GM19438 (cell line): ENCODE data around the gene TPSG1.

Experiments
- ATAC-seq: cut with Tn5 transposase; IDR thresholded peaks from one replicate; pipeline ENCODE4 v1.9.1; 2021; ENCODE audit warnings: low read depth; ENCODE audit not compliant: unreplicated experiment

TPSG1 gene

DNA sequence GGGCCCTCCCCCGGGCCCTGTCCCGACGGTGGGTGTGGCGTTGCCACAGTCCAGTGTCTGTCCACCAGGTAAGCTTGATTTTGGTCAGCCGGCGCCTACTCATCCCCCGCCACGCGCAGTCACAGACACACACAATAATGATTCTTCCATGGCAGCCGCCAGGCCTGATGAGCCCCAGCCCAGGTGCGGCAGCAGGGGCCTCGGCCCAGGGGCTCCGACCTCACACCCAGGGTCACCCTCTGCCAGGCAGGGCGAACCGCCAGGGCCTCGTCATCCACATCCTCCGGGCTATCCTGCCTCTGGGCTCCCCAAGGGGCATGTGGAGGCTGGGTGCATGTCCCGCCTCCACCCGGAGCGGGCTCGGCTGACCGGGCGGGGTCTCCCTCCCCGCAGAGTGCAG, 7.5 kb downstream of the TPSG1 start:
- no peak for ATAC-seq

DNA sequence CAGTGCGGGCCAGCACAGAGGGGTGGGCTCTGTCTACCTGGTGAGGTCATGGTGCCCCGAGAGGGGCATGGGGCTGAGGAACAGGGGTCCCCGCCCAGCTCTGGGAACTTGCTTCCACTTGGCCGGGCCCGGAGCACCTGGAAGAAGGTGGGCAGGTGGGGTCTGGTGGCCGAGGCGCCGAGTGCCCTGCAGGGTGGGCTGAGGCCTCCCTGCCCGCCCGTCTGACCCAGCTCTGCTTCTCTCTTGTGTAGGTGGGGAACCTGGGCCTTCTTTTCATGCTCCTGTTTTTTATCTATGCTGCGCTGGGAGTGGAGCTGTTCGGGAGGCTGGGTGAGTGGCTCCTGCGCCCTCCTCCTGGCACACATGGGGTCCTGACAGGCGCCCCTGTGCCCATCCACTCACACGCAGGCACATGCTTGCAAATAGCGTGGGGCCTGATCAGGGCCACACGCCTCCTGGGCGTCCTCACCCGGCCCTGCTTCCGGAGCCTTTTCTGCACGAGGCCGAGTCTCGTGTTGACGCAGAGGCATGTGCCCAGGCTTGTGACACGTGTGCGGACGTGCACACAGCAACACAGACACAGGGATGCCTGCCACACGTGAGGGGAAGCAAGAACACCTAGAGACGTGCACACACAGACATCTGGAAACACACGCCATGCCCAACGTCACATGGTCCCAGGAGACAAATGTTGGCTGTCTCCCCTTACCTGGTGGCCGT, 8.2 kb downstream of the TPSG1 start:
- no peak for ATAC-seq

DNA sequence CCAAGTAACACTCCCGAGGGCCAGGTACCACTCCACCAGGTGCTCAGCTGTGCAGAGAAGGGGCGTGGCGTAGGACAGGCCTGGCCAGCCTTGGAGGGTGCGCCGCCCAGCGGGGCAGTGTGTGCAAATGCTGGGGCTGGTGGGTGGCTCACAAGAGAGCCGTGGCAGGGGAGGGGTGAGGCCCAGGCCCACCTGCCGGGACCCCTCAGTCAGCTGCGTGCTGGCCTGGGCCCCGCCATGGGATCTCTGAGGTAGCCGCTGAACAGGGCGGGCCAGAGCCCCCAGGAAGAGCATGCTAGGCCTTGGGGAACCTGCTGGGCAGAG, 8.8 kb downstream of the TPSG1 start:
- no peak for ATAC-seq

DNA sequence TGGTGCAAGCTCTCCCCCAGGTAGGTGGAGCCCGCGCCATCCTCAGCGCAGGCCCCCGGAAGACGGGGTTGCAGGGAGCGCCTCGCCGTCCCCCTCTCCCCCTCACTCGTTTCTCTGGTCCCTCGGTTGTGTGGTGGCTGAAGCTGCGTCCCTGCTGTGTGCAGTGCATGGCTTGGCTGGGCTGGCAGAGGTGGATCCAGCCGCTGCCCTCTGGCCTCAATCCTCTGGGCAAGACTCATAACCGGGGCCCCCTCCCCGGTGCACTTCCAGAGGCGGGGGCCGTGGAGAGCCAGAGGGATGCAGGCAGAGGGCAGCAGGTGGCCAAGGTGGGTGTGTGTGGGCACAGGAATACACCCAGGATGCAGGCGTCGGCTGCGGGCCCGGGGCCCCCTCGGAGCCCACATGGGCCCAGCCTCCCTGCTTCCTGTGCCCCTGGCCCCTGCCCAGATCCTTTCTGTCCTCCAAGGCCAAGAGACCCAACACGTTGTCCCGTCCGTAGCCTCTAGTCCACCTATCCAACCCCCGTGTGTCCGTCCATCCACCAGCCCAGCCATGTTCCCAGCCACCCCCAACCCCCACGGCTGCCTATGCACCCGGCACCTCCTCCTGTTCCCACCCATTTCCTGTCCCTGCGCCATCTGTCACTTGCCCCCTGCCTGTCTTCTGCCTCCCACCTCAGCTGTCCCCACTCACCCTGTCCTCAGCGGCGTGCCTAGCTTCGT, 9.3 kb downstream of the TPSG1 start:
- ATAC-seq = no peak

DNA sequence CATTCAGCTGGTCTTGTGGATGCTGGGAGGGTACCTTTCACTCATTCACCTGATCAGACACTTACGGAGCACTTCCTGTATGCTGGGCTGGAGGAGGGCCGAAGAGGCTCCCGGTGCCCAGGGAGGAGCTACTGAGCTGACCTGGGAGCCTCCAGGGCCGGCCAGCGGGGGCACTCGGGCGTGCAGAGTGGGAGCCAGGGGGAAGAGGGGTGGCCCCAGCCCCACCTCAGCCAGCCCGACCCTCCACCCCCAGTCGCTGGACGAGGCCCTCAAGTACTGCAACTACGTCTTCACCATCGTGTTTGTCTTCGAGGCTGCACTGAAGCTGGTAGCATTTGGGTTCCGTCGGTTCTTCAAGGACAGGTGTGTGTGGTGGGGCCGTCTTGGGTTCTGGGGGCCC, 10.3 kb downstream of the TPSG1 start:
- ATAC-seq = no peak

DNA sequence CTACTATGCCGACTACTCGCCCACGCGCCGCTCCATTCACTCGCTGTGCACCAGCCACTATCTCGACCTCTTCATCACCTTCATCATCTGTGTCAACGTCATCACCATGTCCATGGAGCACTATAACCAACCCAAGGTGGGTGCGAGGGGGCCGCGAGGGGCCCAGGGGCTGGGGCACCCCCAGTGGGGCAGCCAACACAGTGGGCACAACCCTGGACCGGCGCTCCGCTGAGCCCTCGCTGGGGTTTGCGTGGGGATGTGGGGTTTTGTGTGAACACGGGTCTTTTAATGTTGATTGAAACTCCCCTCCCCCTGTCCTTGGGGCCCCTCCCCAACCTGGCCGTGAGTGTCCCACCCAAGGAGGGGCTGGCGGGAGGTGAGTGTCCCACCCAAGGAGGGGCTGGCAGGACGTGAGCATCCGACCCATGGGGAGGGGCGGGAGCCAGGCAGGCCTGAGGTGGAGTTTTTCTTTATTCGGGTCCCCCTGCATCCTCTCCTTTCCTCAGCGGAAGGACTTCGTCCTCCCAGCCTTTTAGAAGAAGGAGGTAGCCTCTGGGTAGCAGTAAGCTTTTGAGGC, 11.2 kb downstream of the TPSG1 start:
- no peak for ATAC-seq

DNA sequence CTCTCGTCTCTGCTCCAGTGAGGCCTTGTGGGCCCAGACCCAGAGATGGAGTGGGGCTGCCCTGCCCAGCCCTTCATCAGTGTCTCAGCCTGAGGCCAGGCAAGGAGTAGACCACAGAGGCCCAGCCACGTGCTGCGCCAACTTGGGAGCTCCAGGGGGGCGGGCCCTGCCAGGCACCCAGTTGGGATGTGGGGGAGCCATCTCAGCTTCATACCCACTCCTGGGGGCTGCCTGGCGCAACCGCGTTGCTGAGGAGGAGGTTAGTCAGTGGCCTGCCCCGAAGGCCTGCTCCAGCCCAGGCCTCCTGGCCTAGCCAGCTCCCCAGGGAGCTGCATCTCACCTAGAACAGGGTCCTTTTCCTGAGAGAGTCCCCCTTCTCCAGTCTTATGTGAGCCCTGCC, 11.8 kb downstream of the TPSG1 start:
- no peak for ATAC-seq

DNA sequence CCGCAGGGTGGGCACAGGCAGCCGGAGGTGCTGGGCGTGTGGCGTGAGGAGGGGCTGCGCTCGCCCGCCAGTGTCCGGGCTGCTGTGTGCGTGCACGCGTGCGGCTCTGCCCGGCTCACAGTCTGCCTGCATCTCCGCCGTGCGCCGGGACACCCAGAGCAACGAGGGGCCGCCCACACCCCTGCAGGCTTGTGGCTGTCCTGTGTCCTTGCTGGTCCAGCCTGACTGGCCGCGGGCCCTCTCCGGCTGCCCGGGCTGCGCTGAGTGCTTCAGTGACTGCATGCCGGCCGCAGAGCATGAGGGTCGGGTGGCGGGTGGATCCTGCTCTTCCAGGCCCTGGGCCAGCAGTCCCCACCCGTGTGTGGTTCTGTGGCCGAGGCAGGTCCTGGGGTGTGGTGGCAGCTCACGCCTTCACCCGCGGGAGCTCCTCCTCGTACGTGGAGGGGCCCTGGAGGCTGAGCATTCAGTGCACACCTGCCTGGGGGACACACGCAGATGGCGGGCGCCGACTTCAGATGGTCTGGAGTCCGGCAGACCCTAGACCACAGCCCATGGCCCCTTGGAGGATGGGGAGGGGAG, 12.4 kb downstream of the TPSG1 start:
- no peak for ATAC-seq

DNA sequence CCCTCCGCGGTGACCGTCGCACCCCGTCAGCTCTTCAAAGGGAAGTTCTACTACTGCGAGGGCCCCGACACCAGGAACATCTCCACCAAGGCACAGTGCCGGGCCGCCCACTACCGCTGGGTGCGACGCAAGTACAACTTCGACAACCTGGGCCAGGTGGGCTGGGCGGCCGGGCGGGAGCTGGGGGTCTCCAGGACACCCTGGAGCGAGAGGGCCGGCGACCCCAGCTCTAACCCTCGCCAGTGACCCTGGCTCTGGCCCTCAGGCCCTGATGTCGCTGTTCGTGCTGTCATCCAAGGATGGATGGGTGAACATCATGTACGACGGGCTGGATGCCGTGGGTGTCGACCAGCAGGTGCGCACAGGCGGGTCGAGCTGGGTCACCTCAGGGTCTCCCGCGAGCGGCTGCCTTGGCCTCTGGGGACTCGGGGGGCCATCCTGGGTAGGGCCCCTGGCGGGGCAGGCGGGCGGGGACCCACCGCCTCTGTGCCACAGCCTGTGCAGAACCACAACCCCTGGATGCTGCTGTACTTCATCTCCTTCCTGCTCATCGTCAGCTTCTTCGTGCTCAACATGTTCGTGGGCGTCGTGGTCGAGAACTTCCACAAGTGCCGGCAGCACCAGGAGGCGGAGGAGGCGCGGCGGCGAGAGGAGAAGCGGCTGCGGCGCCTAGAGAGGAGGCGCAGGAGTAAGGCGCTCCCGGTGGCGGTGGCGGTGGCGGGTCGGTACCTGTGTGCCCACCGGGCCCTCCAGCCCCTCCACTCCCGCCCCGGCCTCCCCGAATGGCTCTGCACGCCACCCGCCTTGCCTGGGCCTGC, 13.4 kb downstream of the TPSG1 start:
- ATAC-seq = no peak

DNA sequence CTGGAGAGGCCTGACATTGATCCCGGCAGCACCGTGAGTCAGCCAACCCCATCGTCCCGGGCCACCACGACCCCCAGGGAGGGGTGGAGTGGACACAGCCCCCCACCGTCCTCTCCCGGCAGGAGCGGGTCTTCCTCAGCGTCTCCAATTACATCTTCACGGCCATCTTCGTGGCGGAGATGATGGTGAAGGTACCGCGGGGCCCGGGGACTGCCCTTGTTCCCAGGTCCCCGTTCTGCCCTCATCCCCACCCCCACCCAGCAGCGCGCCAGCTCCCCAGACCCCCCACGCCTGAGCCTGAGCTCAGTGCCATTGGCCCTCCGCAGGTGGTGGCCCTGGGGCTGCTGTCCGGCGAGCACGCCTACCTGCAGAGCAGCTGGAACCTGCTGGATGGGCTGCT, 14.6 kb downstream of the TPSG1 start:
- no peak for ATAC-seq

DNA sequence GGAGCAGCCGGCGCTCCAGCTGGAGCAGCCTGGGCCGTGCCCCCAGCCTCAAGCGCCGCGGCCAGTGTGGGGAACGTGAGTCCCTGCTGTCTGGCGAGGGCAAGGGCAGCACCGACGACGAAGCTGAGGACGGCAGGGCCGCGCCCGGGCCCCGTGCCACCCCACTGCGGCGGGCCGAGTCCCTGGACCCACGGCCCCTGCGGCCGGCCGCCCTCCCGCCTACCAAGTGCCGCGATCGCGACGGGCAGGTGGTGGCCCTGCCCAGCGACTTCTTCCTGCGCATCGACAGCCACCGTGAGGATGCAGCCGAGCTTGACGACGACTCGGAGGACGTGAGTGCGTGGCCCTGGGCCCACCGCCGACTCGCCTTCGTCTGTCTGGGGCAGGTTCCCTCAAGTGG, 16.0 kb downstream of the TPSG1 start:
- no peak for ATAC-seq

DNA sequence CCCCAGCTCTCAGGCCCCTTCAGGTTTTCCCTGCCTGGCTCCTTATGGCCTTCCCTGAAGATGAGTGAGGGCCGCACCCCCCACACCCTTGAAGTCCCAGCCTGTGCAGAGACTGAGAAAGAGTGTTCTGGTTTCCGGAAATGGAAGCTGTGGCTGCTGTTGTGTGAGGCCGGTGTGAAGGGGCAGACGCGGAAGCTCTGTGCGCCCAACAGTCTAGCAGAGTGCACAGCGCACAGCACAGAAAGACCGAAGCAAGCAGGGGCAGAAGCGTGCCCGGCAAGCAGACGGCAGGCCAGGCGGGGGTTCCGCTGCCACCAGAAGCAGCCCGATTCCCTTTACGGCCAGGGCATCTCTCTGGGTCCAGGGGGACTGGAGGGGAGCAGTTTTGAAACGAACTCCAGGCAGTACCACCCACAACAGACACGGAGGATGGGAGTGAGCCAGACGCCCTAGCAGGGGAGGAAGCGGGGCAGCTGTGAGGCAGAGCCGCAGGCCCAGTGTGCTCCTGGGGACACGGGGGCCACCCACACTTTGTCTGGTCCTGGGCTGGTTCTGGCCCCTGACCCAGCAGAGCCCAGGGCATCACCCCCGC, 16.7 kb downstream of the TPSG1 start:
- ATAC-seq = no peak

DNA sequence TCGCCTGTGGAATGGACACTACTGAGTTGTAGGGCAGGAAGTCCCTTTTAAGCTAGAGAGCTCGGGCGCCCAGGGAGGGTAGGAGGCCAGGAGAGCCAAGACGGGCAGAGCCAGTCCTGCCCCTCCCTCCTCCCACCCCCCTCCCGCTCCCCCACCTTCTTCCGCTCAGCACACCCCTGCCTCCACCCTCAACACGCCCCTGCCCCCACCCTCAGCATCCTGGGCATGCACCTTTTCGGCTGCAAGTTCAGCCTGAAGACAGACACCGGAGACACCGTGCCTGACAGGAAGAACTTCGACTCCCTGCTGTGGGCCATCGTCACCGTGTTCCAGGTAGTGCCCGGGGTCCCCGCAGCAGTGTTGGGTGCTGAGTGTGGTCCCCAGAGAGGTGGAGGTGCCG, 18.3 kb downstream of the TPSG1 start:
- ATAC-seq = no peak

DNA sequence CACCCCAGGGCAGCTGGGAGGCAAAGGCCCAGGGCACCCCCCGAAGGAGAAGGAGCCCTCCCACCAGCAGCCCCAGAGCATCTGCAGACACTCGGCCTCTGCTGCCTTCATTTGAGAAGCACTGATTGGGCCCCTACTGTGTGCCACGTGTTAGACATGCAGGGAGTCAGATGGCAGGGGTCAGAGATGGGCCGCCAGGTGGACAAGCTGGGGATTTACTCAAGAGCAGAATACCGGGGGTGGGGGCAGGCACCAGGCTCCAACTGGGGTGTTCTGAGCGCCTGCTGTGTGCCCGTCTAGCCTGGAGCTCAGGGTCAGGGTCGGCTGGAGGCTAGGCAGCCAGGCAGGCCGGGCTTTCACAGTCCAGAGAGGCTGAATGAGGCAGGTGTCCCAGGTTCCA, 18.7 kb downstream of the TPSG1 start:
- ATAC-seq = no peak

DNA sequence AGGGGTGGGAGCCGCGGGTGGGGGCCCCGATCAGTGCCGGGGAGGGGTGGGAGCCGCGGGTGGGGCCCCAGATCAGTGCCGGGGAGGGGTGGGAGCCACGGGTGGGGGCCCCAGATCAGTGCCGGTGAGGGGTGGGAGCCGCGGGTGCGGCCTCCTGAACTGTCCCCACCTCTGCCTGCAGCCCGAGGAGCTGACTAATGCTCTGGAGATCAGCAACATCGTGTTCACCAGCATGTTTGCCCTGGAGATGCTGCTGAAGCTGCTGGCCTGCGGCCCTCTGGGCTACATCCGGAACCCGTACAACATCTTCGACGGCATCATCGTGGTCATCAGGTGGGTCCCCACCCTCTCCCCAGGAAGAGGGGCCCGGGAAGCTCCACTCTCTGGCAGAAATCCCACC, 20.1 kb downstream of the TPSG1 start:
- no peak for ATAC-seq

DNA sequence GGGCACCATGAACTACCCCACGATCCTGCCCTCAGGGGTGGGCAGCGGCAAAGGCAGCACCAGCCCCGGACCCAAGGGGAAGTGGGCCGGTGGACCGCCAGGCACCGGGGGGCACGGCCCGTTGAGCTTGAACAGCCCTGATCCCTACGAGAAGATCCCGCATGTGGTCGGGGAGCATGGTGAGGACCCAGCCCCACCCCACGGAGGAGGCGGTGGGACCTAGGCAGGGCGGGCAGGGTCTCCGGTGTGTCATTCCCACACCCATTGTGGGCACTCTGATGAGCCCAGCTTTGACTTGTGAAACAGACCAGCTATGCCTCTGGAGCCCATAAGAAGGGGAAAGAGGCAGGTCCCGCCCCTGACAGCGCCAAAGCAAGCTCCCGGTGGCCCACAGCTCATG, 22.8 kb downstream of the TPSG1 start:
- ATAC-seq = no peak

DNA sequence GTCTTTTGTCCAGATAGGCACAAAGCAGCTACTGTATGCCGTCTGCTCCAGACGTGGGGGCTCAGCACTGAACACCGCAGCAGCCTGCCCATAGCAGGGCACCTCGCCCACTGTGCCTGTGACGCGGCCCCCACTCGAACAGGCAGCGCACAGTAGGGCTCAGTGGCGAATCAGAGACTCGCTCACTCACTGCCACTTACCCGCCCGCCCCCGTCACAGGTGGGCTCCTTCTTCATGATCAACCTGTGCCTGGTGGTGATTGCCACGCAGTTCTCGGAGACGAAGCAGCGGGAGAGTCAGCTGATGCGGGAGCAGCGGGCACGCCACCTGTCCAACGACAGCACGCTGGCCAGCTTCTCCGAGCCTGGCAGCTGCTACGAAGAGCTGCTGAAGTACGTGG, 23.6 kb downstream of the TPSG1 start:
- no peak for ATAC-seq

DNA sequence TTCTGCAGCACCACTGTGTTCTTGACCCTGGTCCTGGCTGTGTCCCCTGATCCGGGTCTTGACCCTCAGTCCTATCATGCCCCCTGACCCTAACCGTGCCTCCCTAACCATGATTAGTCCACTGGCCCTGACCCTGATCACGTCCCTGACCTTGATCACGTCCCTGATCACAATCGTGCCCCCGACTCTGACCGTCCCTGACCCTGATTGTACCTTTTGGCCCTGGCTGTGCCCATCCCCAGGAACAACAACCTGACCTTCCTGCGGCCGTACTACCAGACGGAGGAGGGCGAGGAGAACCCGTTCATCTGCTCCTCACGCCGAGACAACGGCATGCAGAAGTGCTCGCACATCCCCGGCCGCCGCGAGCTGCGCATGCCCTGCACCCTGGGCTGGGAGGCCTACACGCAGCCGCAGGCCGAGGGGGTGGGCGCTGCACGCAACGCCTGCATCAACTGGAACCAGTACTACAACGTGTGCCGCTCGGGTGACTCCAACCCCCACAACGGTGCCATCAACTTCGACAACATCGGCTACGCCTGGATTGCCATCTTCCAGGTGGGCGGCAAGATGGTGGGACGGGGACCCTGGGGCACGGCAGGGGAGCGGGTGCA, 24.9 kb downstream of the TPSG1 start:
- no peak for ATAC-seq

DNA sequence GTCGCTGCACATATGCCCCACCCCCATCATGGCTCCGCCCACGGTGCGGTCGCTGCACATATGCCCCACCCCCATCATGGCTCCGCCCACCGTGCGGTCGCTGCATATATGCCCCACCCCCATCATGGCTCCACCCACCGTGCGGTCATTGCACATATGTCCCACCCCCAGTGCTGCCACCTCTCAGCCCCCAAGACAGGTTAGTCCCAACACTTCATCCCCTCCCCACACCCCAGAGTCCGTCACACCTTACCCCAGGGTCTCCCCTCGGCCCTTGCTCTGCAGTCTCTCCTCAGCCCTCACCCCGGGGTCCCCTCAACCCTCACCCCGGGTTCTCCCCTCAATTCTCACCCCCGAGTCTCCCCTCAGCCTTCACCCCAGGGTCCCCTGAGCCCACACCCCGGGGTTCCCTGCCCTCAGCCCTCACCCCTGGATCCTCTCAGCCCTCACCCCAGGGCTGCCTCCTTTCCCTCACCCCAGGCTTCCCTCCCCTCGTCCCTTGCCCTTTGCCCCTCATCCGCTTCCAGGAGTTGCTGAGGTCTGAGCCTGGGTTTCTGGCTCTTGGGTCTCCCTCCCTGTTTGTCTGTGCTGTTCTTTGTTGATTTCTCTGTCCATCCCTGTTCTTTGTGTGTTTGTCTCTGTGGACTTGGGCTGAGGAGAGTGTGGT, 25.6 kb downstream of the TPSG1 start:
- ATAC-seq = no peak
